HG02852 (cell line): ENCODE measurements around the gene TNNT2.

Experiments
- ATAC-seq: cut with Tn5 transposase; IDR thresholded peaks from one replicate; pipeline ENCODE4 v1.9.1; 2021; ENCODE audit warnings: mild to moderate bottlenecking, moderate library complexity; ENCODE audit not compliant: unreplicated experiment

TNNT2 gene

DNA sequence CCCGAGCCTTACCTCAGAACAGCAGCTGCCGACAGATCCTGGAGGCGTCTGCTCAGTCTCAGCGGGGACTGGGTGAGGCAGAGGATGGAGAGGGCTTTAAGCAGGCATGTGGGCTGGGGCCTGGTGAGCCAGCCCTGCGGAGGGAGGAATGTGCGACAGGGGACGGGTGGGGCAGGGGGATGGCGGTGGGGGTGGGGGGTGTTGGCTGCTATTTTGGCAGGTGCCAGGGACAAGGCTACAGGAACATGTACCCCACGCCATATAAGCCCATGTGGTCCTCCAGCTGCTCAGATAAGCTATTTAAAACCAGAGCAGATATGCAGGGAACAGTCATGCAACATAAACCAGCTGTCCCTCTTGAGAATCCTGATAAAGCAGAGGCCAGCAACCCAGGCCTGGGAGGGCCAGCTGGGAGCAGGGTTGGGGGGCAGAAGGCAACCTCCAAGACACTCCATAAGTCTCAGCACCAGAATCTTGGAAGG, at the start of gene TNNT2:
Gene TNNT2, minus strand, starts transcription at position 70 of the 482 bp plus-strand sequence. CDS start 4,426 bp downstream, outside the sequence.
- no peak for ATAC-seq

DNA sequence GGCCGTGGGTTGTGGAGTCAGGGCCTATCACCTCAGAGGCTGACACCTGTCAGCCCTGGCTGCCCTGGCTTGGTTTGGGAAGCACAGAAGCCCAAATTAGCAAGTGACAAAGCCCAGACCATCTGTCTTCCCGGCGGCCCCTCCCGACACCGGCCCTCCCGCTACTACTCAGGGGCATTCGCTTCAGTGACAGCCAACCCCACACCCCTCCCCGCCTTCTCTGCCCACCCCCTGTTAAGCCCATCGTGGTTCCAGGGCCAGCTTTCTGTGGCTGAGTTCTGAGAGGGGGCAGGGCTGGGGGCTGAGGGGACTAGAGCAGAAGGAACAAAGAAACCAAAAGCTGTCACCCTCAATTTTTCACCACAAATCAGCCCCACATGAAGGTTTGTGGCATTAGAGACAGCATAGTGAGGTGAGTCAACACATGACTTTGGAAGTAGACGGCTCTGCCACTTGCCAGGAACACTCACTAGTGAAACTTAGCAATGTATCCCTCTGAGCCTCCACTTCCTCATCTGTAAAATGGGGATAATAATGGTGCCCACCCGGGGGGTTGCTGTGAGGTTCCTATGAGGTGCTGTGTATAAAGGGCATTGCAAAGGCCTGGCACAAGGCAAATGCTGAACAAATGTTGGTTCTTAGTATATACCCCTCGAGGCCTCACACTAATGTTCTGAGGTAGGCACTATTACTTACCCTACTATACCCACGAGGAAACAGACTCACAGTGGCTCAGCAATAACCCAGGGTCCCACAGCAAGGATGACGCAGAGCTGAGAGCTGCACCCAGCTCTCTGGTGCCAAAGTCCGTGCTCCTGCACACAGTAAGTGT, 49.2 kb upstream of the TNNT2 start:
- ATAC-seq: no peak

DNA sequence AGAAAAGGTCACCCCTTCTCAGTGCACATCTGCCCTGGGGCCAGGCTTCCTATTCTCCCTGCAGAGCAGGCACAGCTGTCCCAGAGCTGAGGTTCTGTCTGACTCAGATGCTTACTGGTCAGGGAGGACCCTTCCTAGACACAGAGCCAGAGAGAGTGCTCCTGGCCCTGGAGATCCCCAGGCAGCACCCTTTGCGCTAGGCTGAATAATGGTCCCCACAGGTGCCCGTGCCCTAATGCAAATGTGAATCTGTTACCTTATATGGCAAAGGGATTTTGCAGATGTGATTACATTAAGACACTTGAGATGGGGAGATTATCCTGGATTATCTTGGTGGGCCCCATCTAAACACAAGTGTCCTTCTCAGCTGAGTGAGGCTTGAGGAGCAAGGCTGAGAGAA, 46.7 kb upstream of the TNNT2 start:
- no peak for ATAC-seq

DNA sequence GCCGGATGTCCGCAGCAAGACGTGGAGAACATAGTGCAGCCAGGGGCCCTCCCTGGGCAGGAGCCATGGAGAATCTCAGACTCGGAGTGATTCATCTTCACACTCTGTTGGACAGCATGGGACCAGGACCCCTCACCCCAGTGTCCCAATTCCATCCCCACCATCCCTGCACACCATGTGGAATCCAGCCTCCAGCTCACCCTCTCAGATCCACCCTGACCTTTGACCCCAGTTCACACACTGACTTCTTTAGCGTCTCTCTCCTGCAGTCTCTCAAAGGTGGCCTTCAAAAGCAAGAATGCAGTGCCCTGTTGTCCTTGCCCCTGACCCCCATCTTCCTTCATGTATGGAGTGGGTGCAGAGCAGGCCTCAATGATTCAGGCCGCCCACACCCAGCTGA, 46.2 kb upstream of the TNNT2 start:
- no peak for ATAC-seq

DNA sequence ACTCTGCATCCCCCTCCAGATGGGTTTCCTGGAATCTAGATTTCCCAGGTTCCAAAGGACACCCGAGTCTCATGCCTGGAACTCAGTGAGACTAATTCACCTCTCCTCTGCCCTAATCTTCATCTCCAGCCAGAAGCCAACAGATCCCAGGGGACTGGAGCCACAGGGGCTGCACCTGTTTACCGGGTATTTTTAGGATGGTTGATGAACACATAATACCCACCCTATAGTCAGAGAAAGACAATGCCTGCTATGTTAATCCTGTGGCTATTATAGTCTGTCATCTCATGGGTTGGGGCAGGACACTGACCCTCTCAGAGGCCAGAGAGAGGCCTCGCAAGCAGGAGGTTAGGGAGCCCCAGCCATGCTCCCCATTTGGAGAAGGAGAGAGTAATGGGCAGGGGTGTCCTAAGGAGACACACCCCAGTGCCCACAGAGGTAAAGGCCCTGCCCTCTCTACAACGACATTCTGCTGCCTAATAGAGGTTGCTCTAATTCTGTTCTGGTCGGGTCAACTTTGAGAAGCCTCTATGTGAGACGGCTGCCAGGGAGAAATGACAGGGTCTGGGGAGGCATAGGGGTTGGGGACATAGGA, 45.1 kb upstream of the TNNT2 start:
- ATAC-seq: no peak

DNA sequence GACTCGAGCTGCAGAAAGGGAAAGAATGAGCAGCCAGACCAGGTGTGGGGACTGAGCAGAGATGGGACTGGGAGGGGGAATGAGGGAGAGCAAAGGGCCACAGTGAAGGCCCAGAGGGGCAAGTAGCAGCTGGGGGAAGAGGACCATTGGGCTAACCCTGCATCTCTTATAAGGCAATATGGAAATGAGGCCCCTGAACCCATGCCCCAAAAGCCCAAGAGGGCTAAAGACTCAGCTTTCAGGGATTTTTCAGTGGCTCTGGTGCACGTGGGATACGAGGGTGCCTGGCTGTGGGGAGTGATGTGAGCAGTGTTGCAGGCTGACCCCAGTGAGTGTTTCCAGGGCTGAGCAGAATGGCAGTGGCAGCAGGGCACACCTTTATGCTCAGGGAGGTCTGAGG, 44.5 kb upstream of the TNNT2 start:
- ATAC-seq: no peak

DNA sequence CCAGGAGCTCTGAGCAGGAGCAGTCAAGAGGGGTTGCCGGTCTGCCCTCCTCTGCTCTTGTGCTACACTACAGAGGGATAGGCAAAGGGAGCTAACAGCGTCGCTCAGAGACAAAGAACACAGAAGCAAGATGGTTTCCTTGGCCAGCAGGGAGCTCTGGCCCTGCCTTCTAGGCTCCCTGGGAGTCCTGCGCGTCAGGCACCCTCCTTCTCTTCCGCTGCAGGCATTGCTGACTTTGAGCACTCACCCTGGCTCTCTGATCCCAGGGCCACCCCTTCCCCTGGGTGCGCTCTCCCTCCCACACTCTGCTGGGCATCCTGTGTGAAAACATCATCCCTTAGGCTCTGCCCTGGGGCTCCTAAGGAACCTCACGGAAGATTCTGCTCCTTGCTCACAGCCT, 43.6 kb upstream of the TNNT2 start:
- ATAC-seq: no peak

DNA sequence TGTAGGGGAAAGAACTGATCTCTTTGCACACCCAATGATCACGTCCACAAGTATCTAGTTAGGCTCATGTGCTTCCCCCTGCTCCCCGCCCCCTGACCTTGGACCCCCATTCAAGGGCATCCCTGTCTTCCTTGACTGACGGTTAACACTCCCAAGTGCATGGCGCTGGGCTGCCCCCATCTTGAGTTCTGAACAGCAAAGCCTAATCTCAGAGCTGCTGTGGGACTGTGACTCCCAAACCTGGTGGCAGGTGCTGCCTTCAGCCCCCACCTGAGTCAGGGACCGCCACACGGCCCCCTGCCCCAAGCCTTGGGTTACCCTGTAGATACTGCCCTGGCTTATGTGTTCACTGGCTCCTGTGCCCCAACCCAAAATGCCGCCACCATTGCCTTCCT, 43.1 kb upstream of the TNNT2 start:
- ATAC-seq: no peak

DNA sequence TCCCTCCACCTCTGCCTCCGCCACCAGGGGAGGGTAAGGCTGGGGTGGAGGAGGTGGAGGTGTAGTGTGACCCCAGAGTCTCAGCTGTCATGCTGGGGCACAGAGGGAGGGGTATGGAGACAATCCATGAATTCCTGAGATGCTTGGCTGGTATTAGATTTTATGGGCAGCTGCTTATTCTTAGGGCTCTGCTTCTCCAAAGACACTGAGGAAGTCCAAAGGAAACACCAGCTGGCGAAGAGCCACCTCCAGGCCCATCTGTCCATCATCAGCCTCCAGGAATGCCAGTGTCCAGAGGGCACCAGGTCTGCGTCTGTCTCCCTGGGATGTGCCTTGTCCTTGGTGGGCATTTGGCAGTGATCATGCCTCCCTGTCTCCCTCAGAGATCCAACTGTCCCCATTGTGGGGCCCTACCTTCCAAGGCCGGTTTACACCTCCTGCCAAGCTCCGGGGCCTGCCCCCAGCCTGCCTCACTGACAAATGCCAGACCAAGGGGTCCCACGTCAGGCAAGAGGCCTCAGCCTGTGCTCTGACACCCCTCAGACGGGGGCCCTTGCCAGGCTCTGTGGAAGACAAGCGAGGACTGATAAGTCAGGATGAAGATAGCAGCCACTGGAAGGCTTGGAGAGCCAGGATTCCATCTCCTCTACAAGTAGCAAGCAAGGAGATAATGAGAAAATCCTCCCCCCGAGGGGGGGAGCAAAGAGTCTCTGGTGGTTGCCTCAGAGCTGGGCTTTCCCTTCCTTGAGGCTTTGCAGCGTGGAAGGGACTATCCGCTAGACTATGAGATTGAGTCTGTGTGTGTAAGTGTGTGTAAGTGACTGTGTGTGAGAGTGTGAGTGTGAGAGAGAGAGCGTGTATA, 42.5 kb upstream of the TNNT2 start:
- no peak for ATAC-seq

DNA sequence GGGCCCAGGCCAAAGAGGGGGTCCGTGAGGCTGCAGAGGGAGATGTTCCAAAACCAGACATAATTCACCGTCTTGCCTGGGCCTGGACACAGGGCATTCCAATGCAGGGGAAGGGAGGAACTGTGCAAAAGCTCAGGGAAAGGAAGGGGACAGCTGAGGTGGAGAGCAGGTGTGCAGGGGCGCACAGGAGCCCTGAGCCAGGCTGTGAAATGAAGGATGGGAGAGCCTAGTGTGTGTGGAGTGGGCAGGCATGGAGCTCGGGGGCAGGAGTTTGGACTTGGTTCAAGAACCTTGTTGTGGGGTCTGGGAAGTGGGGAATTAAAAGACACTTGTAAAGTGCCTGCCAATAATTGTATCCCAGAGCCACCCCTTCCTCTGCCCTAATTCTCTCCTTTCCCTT, 41.8 kb upstream of the TNNT2 start:
- no peak for ATAC-seq

DNA sequence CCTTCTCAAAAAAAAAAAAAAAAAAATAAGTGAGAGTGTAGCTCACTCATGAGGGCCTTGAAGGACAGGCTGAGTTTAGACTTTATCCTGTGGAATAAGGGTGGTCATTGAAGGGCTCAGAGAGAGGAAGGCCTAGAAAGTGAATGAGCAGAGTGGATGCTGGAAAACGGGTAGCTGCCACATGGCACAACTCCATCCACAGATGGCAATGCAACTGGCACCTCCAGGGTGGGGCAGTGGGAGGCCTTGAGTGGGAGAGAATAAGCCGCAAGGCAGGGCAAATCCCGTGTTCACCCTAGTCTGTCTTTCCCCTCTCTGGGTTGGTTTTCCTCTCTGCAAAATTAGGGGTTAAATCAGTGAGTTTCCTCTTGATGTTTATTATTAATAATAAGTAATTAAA, 41.0 kb upstream of the TNNT2 start:
- ATAC-seq: no peak

DNA sequence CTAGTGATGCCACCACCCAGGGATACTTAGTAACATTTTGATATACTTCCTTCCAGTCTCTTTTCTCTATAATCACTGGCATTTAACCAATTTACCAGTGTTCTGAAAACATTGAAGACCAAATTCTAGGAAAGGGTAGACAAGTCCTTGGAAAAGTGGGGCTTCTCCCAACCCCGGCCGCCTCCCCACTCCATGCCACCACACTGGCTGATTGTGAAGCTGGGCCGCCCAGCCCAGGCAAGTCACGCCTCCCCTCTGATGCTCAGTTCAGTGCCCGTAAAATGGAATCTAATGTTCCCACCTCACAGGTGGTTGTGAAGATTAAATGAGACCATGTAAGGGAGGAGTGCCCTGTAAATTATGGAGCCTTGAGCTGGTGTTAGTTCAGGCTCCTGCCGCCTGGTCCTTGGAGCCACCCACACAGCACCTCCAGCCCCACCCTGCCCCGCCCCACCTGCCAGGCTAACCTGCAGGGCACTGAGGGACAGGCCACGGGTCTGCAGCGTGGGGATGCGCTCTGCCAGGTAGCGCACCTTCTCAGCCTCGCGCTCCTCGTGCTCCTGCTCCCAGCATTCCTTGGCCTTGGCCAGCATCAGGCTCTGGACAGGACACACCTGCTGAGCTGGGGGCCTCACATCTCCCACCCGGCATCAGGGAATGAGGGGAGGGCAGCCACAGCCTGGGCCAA, 36.7 kb upstream of the TNNT2 start:
- no peak for ATAC-seq

DNA sequence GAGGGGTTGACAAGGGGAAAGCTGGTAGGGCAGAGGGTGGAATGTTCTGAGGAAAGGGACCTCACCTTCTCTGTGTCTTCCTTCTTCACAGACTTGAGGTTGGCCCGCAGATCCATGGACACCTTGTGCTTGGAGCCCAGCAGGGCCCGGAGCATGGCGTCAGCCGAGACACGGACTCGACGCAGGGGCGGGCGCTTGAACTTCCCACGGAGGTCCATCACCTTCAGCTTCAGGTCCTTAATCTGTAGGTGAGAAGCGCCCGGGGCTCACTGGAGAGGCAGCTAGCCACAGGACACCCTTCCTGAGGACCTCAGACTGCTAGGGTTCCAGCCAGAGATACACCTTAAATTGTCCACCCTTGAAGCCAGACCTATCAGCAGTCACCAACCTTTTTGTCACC, 33.8 kb upstream of the TNNT2 start:
- no peak for ATAC-seq

DNA sequence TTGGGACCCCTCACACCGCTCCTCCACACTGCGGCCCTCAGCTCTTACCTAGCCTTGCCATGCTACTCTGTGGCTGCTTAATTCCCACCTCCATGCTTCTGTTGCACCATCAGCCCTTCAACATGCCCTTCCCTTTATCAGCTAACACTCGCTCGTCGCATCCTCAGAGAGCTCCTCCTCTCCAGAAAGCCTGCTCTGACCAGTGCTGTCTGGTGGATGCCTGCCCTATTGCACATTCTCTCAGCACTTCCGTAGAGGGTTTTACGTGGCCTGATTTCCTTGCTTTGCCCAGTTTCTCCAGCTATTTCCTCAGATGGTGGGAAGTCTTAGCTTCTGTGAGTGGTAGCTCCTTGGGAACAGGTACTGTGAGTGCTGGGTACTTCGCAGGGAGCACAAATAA, 32.0 kb upstream of the TNNT2 start:
- no peak for ATAC-seq

DNA sequence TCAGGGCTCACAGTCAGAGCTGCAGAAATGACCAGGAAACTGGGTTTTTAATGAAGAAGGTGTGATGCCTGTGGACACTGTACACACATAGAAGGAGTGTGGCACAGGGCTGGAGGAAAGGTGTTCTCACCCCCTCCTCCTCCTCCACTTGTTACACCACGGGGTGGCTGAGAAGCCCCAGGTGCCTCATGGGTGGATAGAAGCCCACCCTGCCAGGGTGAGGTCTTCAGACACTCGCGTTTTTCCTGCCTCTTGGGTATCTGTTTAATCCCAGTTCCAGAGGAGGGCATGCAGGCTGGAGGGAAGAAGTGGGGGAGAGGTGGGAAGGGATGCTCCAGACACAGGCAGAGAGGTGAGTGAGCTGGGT, 31.3 kb upstream of the TNNT2 start:
- no peak for ATAC-seq

DNA sequence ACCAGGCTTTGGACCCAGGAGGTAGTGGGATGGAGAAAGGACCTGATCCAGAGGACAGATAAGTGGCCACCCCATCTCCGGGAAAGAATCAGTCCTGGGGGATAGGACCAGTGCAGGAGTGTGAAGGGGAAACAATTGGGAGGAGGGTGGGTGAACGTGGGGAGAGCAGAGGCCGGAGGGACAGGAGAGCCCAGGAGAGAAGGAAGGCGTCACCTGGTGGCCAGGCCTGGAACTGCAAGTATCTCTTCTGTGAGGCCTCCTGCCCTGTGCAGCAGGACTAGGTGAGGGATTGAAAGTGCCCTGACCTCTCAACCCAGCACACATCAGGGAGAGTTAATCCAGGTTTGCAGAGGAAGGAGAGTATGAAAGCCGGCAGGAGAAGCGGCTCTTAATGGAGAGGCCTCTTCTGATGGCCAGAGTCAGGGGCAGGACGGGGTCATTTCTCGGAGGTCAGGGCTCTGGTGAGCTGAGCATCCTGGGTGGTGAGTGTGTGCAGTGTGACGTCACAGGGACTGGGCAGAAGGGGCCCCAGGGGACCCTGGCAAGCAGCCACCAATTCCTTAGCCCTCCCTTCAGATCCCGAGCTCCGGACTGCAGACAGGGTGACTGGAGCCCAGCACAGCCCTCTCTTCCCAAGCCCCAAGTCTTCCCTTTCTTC, 30.8 kb upstream of the TNNT2 start:
- no peak for ATAC-seq

DNA sequence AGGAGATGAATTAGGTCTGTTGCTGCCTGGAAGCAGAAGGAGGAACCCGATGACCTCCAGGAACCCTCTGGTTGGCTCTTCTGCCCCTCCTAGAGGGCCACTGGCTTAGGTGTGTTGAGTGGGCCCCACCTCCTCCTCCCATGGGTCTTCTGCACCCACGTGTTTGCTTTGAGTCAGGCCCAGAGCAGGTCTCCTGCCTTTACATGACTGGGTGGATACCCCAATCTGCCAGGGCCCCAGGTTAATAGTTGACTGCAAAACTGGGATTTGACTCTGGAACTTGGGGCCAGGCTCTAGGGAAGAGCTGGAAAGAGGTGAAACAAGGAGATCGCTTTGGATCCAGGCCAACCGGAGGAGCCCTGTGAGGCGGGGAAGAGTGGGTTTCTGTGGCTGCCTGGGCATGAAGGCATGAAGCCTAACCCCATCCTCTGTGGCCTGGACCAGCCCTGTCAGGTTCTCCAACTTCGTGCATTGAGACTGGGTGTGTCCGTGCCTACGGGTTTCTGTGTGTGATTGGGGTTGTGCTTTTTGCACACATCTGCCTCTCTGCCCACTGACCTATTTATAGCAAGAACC, 29.4 kb upstream of the TNNT2 start:
- no peak for ATAC-seq

DNA sequence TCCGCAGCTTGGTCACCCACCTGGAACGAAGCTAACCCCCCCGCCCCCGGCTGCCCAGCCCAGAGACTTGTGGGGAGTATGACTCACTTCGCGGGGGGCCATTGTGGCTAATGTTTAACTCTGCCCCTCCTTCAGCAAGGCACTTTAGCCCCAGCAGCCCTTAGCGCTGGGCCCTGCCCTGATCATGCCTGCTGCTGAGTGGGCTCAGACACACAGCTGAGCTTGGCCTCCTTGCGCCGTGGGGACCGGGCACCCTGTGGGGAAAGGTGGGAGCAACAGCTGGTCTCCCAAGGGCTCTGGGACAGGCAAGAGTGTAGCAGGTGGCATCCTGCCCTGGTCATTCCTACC, 28.0 kb upstream of the TNNT2 start:
- no peak for ATAC-seq

DNA sequence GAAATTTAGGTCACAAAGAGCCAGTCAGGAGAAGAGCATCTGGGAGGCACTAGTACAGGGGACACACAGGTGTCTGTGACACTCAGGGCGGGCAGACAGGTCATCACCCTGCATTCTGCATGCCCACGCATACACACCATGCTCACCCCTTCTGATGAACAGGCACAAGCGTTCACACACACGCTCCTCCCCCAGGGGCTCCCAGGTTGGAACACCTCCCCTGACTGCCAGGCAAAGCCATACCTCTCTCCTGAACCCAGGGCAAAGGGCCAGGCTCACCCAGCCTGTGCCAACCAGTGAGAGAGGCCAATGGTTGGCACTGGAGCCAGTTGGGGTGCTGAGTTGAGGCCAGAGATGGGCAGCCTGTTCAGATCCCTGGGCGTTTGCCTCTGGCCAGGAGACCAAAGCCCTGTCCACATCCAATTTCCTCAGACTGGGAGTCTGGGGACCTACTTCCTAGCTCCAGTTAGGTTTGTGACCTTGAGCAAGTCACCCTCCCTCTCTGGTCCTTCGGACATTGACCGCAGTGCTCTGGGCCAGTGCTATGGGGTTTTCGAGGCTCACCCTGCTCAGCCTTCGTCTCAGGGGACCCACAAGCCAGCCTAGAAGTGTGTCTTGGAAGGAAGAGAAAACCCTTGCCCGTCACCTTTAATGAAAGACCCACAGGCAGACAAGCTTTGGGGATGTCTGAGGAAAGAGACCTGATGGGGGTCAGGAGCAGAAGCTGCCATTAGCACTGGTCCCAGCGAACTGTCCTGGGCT, 27.4 kb upstream of the TNNT2 start:
- no peak for ATAC-seq

DNA sequence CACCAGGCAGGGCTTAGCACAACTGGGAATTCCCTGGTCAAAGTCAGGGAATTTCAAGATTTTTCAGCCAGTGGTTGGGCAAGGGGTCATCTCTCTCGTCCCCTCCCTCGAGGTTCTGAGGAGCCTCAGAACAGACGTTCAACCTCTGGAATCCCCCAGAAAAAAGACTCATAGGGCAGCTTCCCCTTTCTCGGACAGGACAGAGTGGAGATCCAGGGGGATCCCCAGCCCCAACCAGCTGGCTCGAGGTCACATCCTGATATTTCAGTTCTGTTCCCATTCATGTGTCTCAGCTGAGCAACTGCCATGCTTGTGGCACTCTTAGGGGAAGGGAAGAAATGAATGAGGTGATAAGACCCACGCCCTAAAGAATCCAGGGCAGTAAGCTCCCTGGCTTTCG, 26.6 kb upstream of the TNNT2 start:
- no peak for ATAC-seq
